ENCODE data around the gene ACRV1. TPM values are rescaled to one million over a fixed set of nuclear protein-coding genes. Genes with fewer than 3 reads are reported as not detected.

Gene ACRV1
- polyA plus RNA-seq, 4 donors: 0.07 to 0.19 TPM; not detected in 2

Other genes starting within 250 kb of the ACRV1 start
- gene FEZ1, start 184.6 kb downstream of the ACRV1 start, polyA plus RNA-seq: 10 to 100 TPM in 1 of 4 donors, 1 to 10 TPM in 2, under 1 TPM in 1; 0.89 to 16.0 (median 5.2) TPM
- 10 to 100 TPM; 39.4 to 91.5 (median 63.2) TPM for gene EI24, start 111.4 kb downstream of the ACRV1 start, polyA plus RNA-seq
- gene STT3A, start 88.0 kb downstream of the ACRV1 start, polyA plus RNA-seq: 100 to 1,000 TPM in 1 of 4 donors, 10 to 100 TPM in 3; 16.5 to 195 (median 48.2) TPM
- 10 to 100 TPM in 2 of 4 donors, 1 to 10 TPM in 2; 2.7 to 22.6 (median 12.7) TPM for gene CHEK1, start 55.7 kb downstream of the ACRV1 start, polyA plus RNA-seq
- not detected for gene PATE1, start 65.4 kb upstream of the ACRV1 start, polyA plus RNA-seq
- not detected for gene PATE2, start 98.0 kb upstream of the ACRV1 start, polyA plus RNA-seq
- not detected for gene PATE3, start 107.3 kb upstream of the ACRV1 start, polyA plus RNA-seq
- under 1 TPM in 1 of 4 donors, not detected in 3; 0.03 TPM for gene PATE4, start 152.5 kb upstream of the ACRV1 start, polyA plus RNA-seq
- 1 to 10 TPM; 4.3 to 7.4 (median 5.5) TPM for gene HYLS1, start 206.8 kb upstream of the ACRV1 start, polyA plus RNA-seq
- gene PUS3, start 222.4 kb upstream of the ACRV1 start, polyA plus RNA-seq: 10 to 100 TPM; 10.3 to 12.7 (median 11.9) TPM
- under 1 TPM in 3 of 4 donors, not detected in 1; 0.47 to 0.81 (median 0.63) TPM for gene DDX25, start 223.7 kb upstream of the ACRV1 start, polyA plus RNA-seq

Measured in small intestine (tissue), 4 donors.